Measurements from ENCODE around the gene RAB1B.

DNA sequence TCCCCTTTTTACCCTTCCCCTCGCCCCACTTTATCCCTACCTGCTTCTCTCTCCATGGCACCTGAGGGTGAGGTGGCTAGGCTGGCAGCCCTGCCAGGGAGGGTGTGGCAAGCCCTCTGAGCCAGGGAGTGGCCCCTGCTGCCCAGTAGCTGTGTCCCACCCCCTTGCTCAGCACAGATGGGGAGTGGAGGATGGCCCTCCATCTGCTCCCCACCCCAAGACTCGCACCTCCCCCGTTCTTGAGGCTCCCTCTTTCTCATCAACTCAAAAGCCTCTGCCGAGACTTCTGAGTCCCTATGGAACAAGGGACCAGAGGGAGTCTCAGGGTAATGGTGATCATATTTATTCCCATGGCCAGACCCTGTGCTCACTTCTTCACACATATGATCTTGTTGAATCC is 24.9 kb downstream of the RAB1B start:
- TF ChIP-seq, protein P1, sequence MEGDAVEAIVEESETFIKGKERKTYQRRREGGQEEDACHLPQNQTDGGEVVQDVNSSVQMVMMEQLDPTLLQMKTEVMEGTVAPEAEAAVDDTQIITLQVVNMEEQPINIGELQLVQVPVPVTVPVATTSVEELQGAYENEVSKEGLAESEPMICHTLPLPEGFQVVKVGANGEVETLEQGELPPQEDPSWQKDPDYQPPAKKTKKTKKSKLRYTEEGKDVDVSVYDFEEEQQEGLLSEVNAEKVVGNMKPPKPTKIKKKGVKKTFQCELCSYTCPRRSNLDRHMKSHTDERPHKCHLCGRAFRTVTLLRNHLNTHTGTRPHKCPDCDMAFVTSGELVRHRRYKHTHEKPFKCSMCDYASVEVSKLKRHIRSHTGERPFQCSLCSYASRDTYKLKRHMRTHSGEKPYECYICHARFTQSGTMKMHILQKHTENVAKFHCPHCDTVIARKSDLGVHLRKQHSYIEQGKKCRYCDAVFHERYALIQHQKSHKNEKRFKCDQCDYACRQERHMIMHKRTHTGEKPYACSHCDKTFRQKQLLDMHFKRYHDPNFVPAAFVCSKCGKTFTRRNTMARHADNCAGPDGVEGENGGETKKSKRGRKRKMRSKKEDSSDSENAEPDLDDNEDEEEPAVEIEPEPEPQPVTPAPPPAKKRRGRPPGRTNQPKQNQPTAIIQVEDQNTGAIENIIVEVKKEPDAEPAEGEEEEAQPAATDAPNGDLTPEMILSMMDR (IDR thresholded peaks at IDR 0.05), result no peak
- no peak for TF ChIP-seq POLR2A (IDR thresholded peaks at IDR 0.05; ENCODE audit: low read depth)
- TF ChIP-seq EP300 (IDR thresholded peaks at IDR 0.05), result no peak
- TF ChIP-seq POLR2AphosphoS5 (IDR thresholded peaks at IDR 0.05), result no peak
